Measurements from ENCODE around the gene RAB15. TPM values are rescaled to one million over a fixed set of nuclear protein-coding genes. Genes with fewer than 3 reads are reported as not detected.

The RAB15 gene
- polyA plus RNA-seq, 1 experiment = 7.7 TPM

- CTCF ChIA-PET = no interaction called here
- no peak for TF ChIP-seq CTCF (IDR thresholded peaks at IDR 0.05; ENCODE audit: insufficient read depth, low read depth, low read length)
- H3K4me3 ChIP-seq (ENCODE audit: low read depth, low read length) = no peak overlapping the region
- H3K36me3 ChIP-seq (ENCODE audit: control insufficient read depth, insufficient read depth, low read length) = no peaks in the 10 kb centered on the region
- no peak for DNase-seq (ENCODE audit: low read depth)
- POLR2A ChIA-PET = interaction anchor here (0.5 kb wide), 1 partner anchor 63 kb away, joined by 9 read pairs; no protein-coding TSS in a partner anchor
- H3K27me3 ChIP-seq (ENCODE audit: control insufficient read depth, insufficient read depth, low read length) = no peaks in the 10 kb centered on the region
Observed at GRCh38 chr14:64958201-64958600, 13.9 kb downstream of the RAB15 start.

GRCh38 chr14:64956697-64957406, 15.3 kb downstream of the RAB15 start:
- TF ChIP-seq CTCF (IDR thresholded peaks at IDR 0.05; ENCODE audit: insufficient read depth, low read depth, low read length) = no peak
- CTCF ChIA-PET = interaction anchor here (0.6 to 1.0 kb wide), 2 partner anchors 13 to 301 kb away, joined by 3 read pairs; no protein-coding TSS in a partner anchor
- no peaks in the 10 kb centered on the region; the same call in 1 of the 2 replicates for H3K36me3 ChIP-seq (ENCODE audit: control insufficient read depth, insufficient read depth, low read length)
- POLR2A ChIA-PET = no interaction called here
- H3K4me3 ChIP-seq (ENCODE audit: low read depth, low read length) = no peak overlapping the region
- no peak for DNase-seq (ENCODE audit: low read depth)
- no peaks in the 10 kb centered on the region for H3K27me3 ChIP-seq (ENCODE audit: control insufficient read depth, insufficient read depth, low read length)

- H3K27me3 ChIP-seq (ENCODE audit: control insufficient read depth, insufficient read depth, low read length) = no peaks in the 10 kb centered on the region
- no peak overlapping the region for H3K4me3 ChIP-seq (ENCODE audit: low read depth, low read length)
- ChIA-PET CTCF (no interaction called here), POLR2A (no interaction called here)
- DNase-seq (ENCODE audit: low read depth) = no peak
- TF ChIP-seq CTCF (IDR thresholded peaks at IDR 0.05; ENCODE audit: insufficient read depth, low read depth, low read length) = no peak
- no peaks in the 10 kb centered on the region; the same call in 1 of the 2 replicates for H3K36me3 ChIP-seq (ENCODE audit: control insufficient read depth, insufficient read depth, low read length)
Observed at GRCh38 chr14:64955297-64955696, 16.8 kb downstream of the RAB15 start.

DNA sequence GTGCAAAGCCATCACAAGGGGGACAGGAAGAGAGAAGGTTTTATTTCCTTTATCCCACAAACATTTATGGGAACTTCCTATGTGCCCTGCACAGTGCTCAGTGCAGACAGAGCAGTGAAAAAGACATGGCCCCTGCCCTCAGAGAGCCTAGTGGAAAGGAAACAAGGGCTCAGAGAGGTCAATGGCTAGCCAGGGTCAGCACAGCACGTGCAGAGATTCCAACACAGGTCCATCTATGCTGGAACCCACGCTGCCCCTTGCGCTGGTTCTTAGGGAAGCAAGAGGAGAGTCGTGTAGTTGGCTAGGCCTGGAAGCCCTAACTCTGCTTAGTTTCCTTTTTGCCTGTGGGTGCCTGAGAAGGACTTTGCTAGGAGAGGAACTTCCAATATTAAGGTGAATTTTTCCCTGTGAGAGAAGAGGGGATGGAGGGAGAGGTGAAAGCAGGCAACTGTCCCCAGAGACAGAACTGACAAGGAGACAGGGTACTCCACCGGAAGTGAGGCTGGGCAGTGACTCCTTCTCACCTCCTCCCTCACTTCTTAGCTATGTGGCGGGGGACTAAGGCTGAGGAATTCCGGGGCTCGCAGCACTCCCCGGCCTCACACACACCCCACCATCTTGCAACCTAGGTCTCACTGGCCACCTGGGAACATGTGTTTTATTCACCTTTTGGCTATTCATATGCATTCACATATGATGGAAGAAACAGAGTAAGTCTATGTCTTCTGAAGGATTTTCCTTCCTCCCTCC, 17.5 kb downstream of the RAB15 start:
- no peak for DNase-seq (ENCODE audit: low read depth)
- ChIA-PET POLR2A (no interaction called here), CTCF (no interaction called here)
- no peak overlapping the region for H3K4me3 ChIP-seq (ENCODE audit: low read depth, low read length)
- H3K27me3 ChIP-seq (ENCODE audit: control insufficient read depth, insufficient read depth, low read length) = no peaks in the 10 kb centered on the region
- TF ChIP-seq CTCF (IDR thresholded peaks at IDR 0.05; ENCODE audit: insufficient read depth, low read depth, low read length) = no peak
- no peaks in the 10 kb centered on the region; the same call in 1 of the 2 replicates for H3K36me3 ChIP-seq (ENCODE audit: control insufficient read depth, insufficient read depth, low read length)

DNA sequence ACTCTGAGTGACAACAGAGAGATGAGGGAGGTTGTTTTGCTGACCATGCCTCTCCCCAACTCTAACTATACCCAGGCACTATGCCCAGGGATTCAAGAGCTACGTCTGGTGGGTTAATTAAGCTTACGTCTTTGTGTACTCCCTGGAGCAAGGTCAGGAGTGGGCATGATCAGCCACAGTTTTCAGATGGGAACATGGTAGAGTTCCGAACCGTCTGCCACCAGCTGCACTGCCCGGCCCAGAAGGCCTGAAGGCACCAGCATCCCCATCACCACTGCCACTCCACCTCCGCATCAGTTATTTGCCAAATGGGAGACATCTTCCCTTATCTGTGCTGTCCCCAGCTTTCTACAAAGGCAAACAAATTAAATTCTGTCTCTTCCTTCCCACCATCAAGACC, 18.5 kb downstream of the RAB15 start:
- Histone ChIP-seq H3K27me3 (ENCODE audit: control insufficient read depth, insufficient read depth, low read length) (no peaks in the 10 kb centered on the region), H3K4me3 (ENCODE audit: low read depth, low read length) (no peak overlapping the region), H3K36me3 (ENCODE audit: control insufficient read depth, insufficient read depth, low read length) (no peaks in the 10 kb centered on the region; the same call in 1 of the 2 replicates)
- DNase-seq (ENCODE audit: low read depth) = no peak
- ChIA-PET POLR2A (interaction anchor here (0.6 kb wide), 1 partner anchor 15 kb away, joined by 3 read pairs; no protein-coding TSS in a partner anchor), CTCF (interaction anchor here (1.6 kb wide), 2 partner anchors 8 to 12 kb away, joined by 3 to 6 read pairs; no protein-coding TSS in a partner anchor)
- no peak for TF ChIP-seq CTCF (IDR thresholded peaks at IDR 0.05; ENCODE audit: insufficient read depth, low read depth, low read length)

All from BJ (cell line).